GM12864 (cell line): ENCODE data around the gene TUBAL3.

ENCODE experiments used
- DNase-seq: peaks from one replicate; pipeline ENCODE4 v3.0.0-alpha.2; 2011; ENCODE audit warnings: low read depth
- H3K4me3 ChIP-seq: 2 replicates; pipeline ENCODE4 v1.5.1; 2011; ENCODE audit warnings: mild to moderate bottlenecking, low read depth, low read length, control low read depth
- TF ChIP-seq, protein P1 (sequence below): IDR thresholded peaks from 2 replicates; pipeline ENCODE4 v1.5.1; 2011; ENCODE audit warnings: low read depth, mild to moderate bottlenecking, moderate library complexity, low read length, control low read depth, inconsistent platforms; ENCODE audit errors: missing control alignments

Gene TUBAL3

DNA sequence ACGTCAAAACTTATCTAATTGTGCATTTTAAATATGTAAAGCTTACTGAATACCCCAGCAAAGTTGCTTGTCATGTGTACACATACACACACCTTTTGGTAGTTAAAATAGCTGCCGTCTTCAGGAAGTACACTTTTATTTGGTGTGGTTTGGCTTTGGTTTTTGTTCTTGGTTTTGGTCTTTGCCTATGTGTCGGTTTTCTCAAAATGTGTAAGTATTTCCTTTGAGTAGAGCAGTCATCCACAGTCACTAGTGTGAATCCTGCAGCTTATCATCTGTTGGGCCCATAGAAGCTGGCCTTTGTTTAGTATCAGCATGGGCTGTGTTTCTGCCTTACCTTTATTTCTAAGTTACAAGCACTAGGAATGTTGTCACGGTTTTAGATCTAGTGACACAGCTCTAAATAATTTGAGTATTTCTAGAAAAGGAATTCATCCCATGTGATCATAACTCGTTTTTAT lies 43.0 kb upstream of the TUBAL3 start:
- H3K4me3 ChIP-seq: no peak overlapping the region
- TF ChIP-seq, protein P1, sequence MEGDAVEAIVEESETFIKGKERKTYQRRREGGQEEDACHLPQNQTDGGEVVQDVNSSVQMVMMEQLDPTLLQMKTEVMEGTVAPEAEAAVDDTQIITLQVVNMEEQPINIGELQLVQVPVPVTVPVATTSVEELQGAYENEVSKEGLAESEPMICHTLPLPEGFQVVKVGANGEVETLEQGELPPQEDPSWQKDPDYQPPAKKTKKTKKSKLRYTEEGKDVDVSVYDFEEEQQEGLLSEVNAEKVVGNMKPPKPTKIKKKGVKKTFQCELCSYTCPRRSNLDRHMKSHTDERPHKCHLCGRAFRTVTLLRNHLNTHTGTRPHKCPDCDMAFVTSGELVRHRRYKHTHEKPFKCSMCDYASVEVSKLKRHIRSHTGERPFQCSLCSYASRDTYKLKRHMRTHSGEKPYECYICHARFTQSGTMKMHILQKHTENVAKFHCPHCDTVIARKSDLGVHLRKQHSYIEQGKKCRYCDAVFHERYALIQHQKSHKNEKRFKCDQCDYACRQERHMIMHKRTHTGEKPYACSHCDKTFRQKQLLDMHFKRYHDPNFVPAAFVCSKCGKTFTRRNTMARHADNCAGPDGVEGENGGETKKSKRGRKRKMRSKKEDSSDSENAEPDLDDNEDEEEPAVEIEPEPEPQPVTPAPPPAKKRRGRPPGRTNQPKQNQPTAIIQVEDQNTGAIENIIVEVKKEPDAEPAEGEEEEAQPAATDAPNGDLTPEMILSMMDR: no peak
- DNase-seq: peak; percentile 67

- no peak overlapping the region for H3K4me3 ChIP-seq
- DNase-seq: no peak
- TF ChIP-seq, protein P1: no peak
Observed at GRCh38 chr10:5447056-5447455, 42.4 kb upstream of the TUBAL3 start.

- TF ChIP-seq, protein P1: no peak
- DNase-seq: no peak
- H3K4me3 ChIP-seq: no peak overlapping the region
Observed at GRCh38 chr10:5446390-5446926, 41.8 kb upstream of the TUBAL3 start.

GRCh38 chr10:5445006-5445405 lies 40.4 kb upstream of the TUBAL3 start:
- TF ChIP-seq, protein P1: no peak
- no peak for DNase-seq
- H3K4me3 ChIP-seq: no peak overlapping the region

- H3K4me3 ChIP-seq: no peak overlapping the region
- DNase-seq: peak; percentile 89
- TF ChIP-seq, protein P1: no peak
Observed at GRCh38 chr10:5443429-5443828, 38.8 kb upstream of the TUBAL3 start.

DNA sequence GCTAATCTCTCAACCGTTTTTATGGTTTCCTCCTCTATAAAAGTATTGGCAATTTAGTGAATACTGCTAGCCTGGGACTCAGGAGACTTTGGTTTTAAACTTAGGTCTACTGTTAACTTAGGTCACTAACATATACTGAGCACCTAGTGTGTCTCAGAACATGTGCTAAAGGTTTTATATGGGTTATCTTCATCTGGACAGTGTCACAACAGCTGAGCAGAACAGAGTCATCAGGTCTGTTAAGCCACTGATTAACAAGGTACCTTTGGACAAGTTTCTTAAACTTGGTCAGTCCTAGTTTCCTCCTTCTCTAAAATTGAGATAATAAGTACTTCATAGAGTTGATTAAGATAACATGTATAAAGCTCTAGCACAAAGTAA lies 38.4 kb upstream of the TUBAL3 start:
- TF ChIP-seq, protein P1: no peak
- no peak for DNase-seq
- H3K4me3 ChIP-seq: no peak overlapping the region

GRCh38 chr10:5442065-5442989 lies 37.7 kb upstream of the TUBAL3 start:
- peak; percentile 25 for DNase-seq
- H3K4me3 ChIP-seq: no peak overlapping the region

More at GRCh38 chr10:5442065-5442989, 37.7 kb upstream of the TUBAL3 start:
- TF ChIP-seq, protein P1: peak; percentile 59
